ENCODE data around the gene ATXN1.

The ATXN1 gene

DNA sequence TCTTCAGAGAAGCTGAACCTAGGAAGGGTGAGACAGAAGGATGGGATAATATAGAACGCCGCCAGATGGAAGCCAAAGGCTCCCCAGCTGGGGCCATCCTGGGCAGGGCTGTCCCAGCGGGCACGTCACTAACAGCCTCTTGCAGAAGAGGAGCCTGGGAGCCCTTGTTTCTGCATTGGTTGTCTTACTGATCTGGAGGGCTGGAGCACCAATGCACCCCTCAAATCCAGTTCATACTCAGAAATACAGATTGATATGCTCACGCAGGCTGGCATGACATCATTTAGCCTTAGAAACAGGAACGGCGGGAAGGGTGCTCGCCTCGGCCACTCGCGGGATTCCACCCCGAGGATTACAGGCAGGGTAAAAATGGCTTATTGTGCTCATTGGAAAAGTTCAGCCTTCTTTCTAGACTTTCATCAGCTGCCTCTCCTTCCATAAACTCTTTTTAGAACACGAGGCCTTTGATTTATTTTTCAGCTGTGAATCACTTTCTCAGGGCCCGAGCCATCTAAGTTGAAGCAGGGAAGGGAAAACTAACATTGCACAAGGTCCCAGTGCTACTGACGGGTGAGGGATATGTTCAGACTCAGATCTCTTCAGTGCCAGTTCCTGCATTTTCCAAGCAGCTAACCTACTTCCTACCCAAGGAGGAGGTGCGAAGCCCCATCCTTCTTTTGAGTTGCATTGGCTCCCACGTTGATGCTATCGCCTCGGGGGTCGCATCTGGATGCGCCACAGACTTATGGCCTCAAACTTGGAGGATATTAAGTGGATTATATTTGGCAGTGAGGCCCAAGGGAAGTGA is 440.5 kb downstream of the ATXN1 start:
- TF ChIP-seq, protein P1, sequence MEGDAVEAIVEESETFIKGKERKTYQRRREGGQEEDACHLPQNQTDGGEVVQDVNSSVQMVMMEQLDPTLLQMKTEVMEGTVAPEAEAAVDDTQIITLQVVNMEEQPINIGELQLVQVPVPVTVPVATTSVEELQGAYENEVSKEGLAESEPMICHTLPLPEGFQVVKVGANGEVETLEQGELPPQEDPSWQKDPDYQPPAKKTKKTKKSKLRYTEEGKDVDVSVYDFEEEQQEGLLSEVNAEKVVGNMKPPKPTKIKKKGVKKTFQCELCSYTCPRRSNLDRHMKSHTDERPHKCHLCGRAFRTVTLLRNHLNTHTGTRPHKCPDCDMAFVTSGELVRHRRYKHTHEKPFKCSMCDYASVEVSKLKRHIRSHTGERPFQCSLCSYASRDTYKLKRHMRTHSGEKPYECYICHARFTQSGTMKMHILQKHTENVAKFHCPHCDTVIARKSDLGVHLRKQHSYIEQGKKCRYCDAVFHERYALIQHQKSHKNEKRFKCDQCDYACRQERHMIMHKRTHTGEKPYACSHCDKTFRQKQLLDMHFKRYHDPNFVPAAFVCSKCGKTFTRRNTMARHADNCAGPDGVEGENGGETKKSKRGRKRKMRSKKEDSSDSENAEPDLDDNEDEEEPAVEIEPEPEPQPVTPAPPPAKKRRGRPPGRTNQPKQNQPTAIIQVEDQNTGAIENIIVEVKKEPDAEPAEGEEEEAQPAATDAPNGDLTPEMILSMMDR (IDR thresholded peaks at IDR 0.05), result no peak

DNA sequence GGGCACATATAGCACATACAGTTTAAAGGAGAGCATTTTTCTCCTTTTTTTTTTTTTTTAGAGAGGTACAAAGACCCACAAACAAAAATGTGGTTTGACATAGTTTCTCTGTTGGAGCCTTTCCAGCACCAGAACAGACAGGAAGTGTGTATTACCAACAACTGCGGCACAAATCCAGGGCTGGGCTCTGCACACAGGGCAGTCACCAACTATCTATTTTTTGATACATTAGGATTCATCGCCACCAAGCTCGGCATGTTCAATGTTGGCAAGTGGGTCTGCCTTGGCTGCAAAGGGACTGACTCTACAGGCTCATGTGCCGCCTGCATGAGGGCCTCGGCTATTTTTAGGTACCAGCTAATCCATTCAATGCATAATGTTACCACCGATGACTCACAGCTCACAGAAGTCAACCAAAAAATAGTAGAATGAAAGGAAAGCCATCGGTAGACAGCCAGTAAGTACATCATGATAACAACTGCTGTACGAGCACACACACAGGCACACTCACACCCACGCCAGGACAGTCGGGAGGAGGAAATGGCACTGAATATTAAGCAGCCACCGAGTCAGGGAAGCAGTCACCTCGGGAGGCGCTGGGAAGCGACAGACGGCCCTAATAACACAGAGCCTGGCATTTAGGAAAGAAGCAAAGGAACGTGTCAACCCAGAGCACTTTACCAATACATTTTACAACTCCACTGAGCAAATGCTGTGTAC is 441.3 kb downstream of the ATXN1 start:
- TF ChIP-seq, protein P1 (IDR thresholded peaks at IDR 0.05), result no peak

DNA sequence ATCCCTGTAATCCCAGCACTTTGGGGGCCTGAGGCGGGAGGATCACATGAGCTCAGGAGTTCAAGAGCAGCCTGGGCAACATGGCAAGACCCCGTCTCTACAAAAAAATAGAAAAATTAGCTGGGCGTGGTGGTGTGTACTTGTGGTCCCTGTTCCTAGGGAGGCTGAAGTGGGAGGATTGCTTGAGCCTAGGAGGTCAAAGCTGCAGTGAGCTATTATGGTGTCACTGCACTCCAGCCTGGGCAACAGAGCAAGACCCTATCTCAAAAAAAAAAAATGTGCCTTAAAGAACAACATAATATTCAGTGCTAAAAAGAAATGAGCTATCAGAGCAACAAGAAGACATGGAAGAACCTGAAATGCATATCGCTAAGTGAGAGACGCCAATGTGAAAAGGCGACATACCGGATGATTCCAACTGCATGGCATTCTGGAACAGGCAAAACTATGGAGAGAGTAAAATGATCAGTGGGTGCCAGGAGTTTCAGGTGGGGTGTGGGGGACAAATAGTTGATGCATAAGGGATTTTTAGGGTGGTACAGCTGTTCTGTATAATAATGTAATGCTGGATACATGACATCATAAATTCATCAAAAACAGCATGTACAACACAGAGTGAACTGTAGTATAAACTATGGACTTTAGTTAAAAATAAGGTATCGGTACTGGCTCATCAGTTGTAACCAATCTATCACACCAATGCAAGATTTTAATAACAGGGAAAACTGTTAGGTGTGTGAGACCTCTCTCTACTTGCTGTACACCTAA is 442.1 kb downstream of the ATXN1 start:
- TF ChIP-seq, protein P1 (IDR thresholded peaks at IDR 0.05), result no peak

DNA sequence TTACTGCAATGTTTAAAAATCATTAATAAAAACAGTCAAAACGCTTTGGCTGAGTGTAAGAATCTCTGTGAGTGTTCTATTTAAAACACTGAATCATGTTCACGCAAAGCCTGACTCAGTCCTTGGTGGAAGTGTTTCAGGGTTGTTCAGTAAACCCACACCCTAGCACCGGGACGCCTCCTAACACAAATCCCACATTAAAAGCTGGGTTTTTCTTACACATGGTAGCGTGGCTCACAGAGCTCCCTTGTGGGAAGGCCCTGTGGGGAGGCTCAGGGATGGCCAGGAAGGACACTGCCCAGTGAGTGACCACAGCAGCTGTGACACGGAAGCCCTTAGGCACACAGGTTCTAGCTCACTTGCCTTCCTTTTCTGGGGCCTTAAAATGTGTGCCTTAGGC is 442.7 kb downstream of the ATXN1 start:
- TF ChIP-seq, protein P1 (IDR thresholded peaks at IDR 0.05), result no peak

DNA sequence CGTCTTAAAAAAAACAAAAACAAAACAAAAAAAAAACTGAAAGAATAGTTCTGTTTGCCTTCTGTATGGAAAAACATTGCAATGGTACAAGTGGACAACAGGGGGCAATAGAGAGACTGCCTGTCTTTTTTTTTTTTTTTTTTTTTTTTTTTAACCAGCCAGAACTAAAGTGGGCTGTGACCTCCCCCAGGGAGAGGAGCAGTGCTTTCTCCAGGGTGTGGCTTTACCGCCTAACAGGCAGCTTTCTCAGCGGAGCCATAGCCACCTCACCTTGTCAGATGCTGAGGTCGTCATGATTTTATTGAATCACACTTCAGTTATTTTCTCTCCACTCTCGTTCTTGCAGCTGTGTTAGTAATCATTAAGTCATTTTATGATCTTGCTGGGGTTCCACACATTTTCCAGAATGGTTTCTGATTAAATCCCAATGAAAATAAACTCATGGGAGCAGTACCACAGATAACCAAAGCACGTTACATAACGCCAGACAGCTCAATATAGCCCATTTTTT is 444.5 kb downstream of the ATXN1 start:
- TF ChIP-seq, protein P1 (IDR thresholded peaks at IDR 0.05), result peak; percentile 63

DNA sequence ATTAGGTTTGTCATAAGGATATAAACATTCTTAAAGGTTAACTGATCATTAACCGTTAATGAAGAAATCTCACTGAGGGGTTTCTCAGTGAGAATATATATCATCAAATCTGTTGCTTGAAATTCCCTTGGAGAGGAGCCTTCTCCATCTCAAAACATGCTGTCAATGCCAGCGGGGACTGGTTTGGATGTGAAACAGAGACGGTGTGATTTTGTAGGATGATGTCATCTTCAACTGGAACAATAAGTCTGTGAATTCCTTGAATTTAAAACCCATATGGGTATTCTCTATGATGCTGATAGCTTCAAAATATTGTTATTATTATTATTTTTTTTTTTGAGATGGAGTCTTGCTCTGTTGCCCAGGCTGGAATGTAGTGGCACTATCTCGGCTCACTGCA is 447.0 kb downstream of the ATXN1 start:
- TF ChIP-seq, protein P1 (IDR thresholded peaks at IDR 0.05), result no peak

DNA sequence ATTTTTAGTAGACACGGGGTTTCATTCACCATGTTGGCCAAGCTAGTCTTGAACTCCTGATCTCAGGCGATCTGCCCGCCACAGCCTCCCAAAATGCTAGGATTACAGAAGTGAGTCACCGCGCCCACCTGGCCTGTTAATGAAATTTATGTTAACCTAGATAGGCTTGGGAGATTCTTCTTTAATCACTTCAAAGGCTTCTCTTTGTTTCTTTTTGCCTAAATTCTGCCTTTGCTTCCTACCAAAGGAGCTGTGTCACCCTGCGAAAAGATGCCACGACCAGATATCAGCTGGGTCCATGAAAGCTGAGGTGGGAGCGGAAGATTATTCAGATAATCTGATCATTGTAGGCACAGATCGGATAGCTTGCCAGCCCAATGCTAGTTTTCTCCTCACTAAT is 447.5 kb downstream of the ATXN1 start:
- TF ChIP-seq, protein P1 (IDR thresholded peaks at IDR 0.05), result no peak
